Measurements from ENCODE around the gene CREM. TPM values are rescaled to one million over a fixed set of nuclear protein-coding genes. Genes with fewer than 3 reads are reported as not detected.

The CREM gene
- polyA plus RNA-seq, 1 of the 3 experiments (the other 2 are of a cell fraction), result 41.4 TPM

GRCh38 chr10:35215107-35215506, 88.5 kb downstream of the CREM start:
- no peaks in the 10 kb centered on the region for H3F3A ChIP-seq (replicated peaks; ENCODE audit: insufficient read depth)
- H3K4me1 ChIP-seq (ENCODE audit: control insufficient read depth in 1 of 2, insufficient read depth in 2 of 2, low read depth in 1 of 2, low read length in 1 of 2), result peaks cover 0 to 2% of the 10 kb centered on the region in 2 experiments; a peak in 2 of 4 replicates
- no peaks in the 10 kb centered on the region for H3K9me3 ChIP-seq
- H3K27me3 ChIP-seq (ENCODE audit: insufficient read depth), result no peaks in the 10 kb centered on the region
- no peaks in the 10 kb centered on the region for H3K36me3 ChIP-seq (replicated peaks in 1 of 2; ENCODE audit: control insufficient read depth in 1 of 2, insufficient read depth in 2 of 2, low read length in 1 of 2)
- ChIA-PET POLR2A (no interaction called here), CTCF (interaction anchor here (1.4 to 4.2 kb wide), 5 partner anchors 14 to 126 kb away, joined by 3 to 29 read pairs (median 12); partner anchors contain the start of genes CREM and CUL2)
- H4K20me1 ChIP-seq (ENCODE audit: insufficient read depth), result no peaks in the 10 kb centered on the region
- no peaks in the 10 kb centered on the region for H3K9me2 ChIP-seq
- no peak overlapping the region for H2AFZ ChIP-seq (ENCODE audit: low read depth)
- 92% methylated on average over 3 of the region's 3 CpGs for WGBS (ENCODE audit: low lambda C conversion rate)
- H3K27ac ChIP-seq (ENCODE audit: low read depth in 2 of 2, low read length in 1 of 2), result no peak overlapping the region
- no peak for TF ChIP-seq EP300 (IDR thresholded peaks at IDR 0.05; ENCODE audit: borderline replicate concordance in 1 of 2, low read depth in 1 of 2, low read length in 1 of 2)
- TF ChIP-seq, protein P1, sequence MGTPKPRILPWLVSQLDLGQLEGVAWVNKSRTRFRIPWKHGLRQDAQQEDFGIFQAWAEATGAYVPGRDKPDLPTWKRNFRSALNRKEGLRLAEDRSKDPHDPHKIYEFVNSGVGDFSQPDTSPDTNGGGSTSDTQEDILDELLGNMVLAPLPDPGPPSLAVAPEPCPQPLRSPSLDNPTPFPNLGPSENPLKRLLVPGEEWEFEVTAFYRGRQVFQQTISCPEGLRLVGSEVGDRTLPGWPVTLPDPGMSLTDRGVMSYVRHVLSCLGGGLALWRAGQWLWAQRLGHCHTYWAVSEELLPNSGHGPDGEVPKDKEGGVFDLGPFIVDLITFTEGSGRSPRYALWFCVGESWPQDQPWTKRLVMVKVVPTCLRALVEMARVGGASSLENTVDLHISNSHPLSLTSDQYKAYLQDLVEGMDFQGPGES (IDR thresholded peaks at IDR 0.05; ENCODE audit: low read depth, low read length), result no peak
- no peak for TF ChIP-seq GABPA (IDR thresholded peaks at IDR 0.05; ENCODE audit: low read depth)
- TF ChIP-seq POLR2AphosphoS5 (IDR thresholded peaks at IDR 0.05; ENCODE audit: low read depth, low read length), result no peak
- TF ChIP-seq TEAD4 (IDR thresholded peaks at IDR 0.05; ENCODE audit: borderline replicate concordance, insufficient read depth), result no peak
- TF ChIP-seq MXI1 (IDR thresholded peaks at IDR 0.05; ENCODE audit: low read depth, low read length), result no peak
- no peak for TF ChIP-seq CHD2 (IDR thresholded peaks at IDR 0.05; ENCODE audit: low read length, partially characterized antibody)
- no peak for TF ChIP-seq TCF12 (IDR thresholded peaks at IDR 0.05)
- TF ChIP-seq SMC3 (IDR thresholded peaks at IDR 0.05; ENCODE audit: low read depth, low read length), result no peak
- no peak for TF ChIP-seq JUND (IDR thresholded peaks at IDR 0.05)
- no peak for TF ChIP-seq FOSL2 (IDR thresholded peaks at IDR 0.05; ENCODE audit: borderline replicate concordance, low read depth)
- no peak for TF ChIP-seq USF2 (IDR thresholded peaks at IDR 0.05; ENCODE audit: borderline replicate concordance, low read depth, low read length)
- TF ChIP-seq SIN3A (IDR thresholded peaks at IDR 0.05; ENCODE audit: borderline replicate concordance, low read depth, low read length), result no peak
- H3K9ac ChIP-seq, result no peak overlapping the region
- H3K4me3 ChIP-seq (ENCODE audit: low read depth in 2 of 2, low read length in 1 of 2), result no peak overlapping the region
- DNase-seq, result no peak
- H3K79me2 ChIP-seq (ENCODE audit: insufficient read depth), result no peaks in the 10 kb centered on the region
- H3K4me2 ChIP-seq, result no peak overlapping the region

GRCh38 chr10:35216303-35216905, 89.8 kb downstream of the CREM start:
- Histone ChIP-seq H3K9me2 (no peaks in the 10 kb centered on the region), H3K4me2 (no peak overlapping the region), H3K4me3 (ENCODE audit: low read depth in 2 of 2, low read length in 1 of 2) (no peak overlapping the region), H3K36me3 (replicated peaks in 1 of 2; ENCODE audit: control insufficient read depth in 1 of 2, insufficient read depth in 2 of 2, low read length in 1 of 2) (no peaks in the 10 kb centered on the region), H3K4me1 (ENCODE audit: control insufficient read depth in 1 of 2, insufficient read depth in 2 of 2, low read depth in 1 of 2, low read length in 1 of 2) (peaks cover 0 to 2% of the 10 kb centered on the region in 2 experiments; a peak in 3 of 4 replicates), H3K79me2 (ENCODE audit: insufficient read depth) (no peaks in the 10 kb centered on the region), H2AFZ (ENCODE audit: low read depth) (no peak overlapping the region), H4K20me1 (ENCODE audit: insufficient read depth) (no peaks in the 10 kb centered on the region), H3K9ac (no peak overlapping the region), H3F3A (replicated peaks; ENCODE audit: insufficient read depth) (no peaks in the 10 kb centered on the region), H3K9me3 (no peaks in the 10 kb centered on the region), H3K27ac (ENCODE audit: low read depth in 2 of 2, low read length in 1 of 2) (no peak overlapping the region), H3K27me3 (ENCODE audit: insufficient read depth) (no peaks in the 10 kb centered on the region)
- no peak for DNase-seq
- POLR2A ChIA-PET, result interaction anchor here (0.6 kb wide), 1 partner anchor 100 kb away, joined by 5 read pairs; no protein-coding TSS in a partner anchor
- CTCF ChIA-PET, result interaction anchor here (0.9 to 7.2 kb wide), 7 partner anchors 9 to 221 kb away, joined by 3 to 82 read pairs (median 14); no protein-coding TSS in a partner anchor
- 72% methylated on average over 6 of the region's 6 CpGs for WGBS (ENCODE audit: low lambda C conversion rate)
- TF ChIP-seq TCF12 (IDR thresholded peaks at IDR 0.05) (no peak), TAF1 (IDR thresholded peaks at IDR 0.05; ENCODE audit: borderline replicate concordance, low read depth, low read length) (no peak), POLR2AphosphoS5 (IDR thresholded peaks at IDR 0.05; ENCODE audit: low read depth, low read length) (no peak), JUND (IDR thresholded peaks at IDR 0.05) (no peak), RFX5 (IDR thresholded peaks at IDR 0.05; ENCODE audit: low read length) (no peak), CHD2 (IDR thresholded peaks at IDR 0.05; ENCODE audit: low read length, partially characterized antibody) (no peak), FOSL2 (IDR thresholded peaks at IDR 0.05; ENCODE audit: borderline replicate concordance, low read depth) (no peak), USF2 (IDR thresholded peaks at IDR 0.05; ENCODE audit: borderline replicate concordance, low read depth, low read length) (no peak), CTCF (IDR thresholded peaks at IDR 0.05) (no peak), GABPA (IDR thresholded peaks at IDR 0.05; ENCODE audit: low read depth) (no peak), TEAD4 (IDR thresholded peaks at IDR 0.05; ENCODE audit: borderline replicate concordance, insufficient read depth) (no peak), RCOR1 (IDR thresholded peaks at IDR 0.05; ENCODE audit: low read length) (no peak), MAX (IDR thresholded peaks at IDR 0.05; ENCODE audit: low read depth) (no peak), EZH2phosphoT487 (IDR thresholded peaks at IDR 0.05; ENCODE audit: borderline replicate concordance, low read depth) (no peak), MXI1 (IDR thresholded peaks at IDR 0.05; ENCODE audit: low read depth, low read length) (no peak), NFIC (IDR thresholded peaks at IDR 0.05; ENCODE audit: borderline replicate concordance) (no peak), MEF2A (IDR thresholded peaks at IDR 0.05; ENCODE audit: borderline replicate concordance, low read depth) (no peak)
